Body of pancreas (tissue), 4 donors: ENCODE data around the gene RIPK1.

ENCODE experiments used
- CTCF ChIP-seq, 7 experiments: fragments of 450-650 bp in 4 of 7; fragments of 200-600 bp in 3 of 7; sonication (generic) in 3 of 7; IDR thresholded peaks; one replicate each; pipeline ENCODE4 v1.5.1; 2016 to 2019; ENCODE audit warnings: antibody characterized with exemption in 7 of 7
- POLR2A ChIP-seq, 3 donors: fragments of 450-650 bp; IDR thresholded peaks; one replicate each; pipeline ENCODE4 v1.6.1; 2016; ENCODE audit warnings: antibody characterized with exemption in 3 of 3, mild to moderate bottlenecking in 2 of 3

- TF ChIP-seq CTCF (IDR thresholded peaks at IDR 0.05) (no peak), POLR2A (IDR thresholded peaks at IDR 0.05) (no peak)
Observed at GRCh38 chr6:3061501-3061941, 6.8 kb upstream of the RIPK1 start.
